ENCODE results near the gene KCNIP4.
"Not testable (repeated sequence)": the region's sequence is repeated elsewhere in the genome, so short reads cannot be mapped to it uniquely, and the experiment has no call there.

Gene KCNIP4

GRCh38 chr4:21451032-21451431, 497.5 kb downstream of the KCNIP4 start:
- no peak for DNase-seq

GRCh38 chr4:21450331-21450730, 498.2 kb downstream of the KCNIP4 start:
- DNase-seq, result no peak

GRCh38 chr4:21447301-21448054, 501.1 kb downstream of the KCNIP4 start:
- no peak for DNase-seq

GRCh38 chr4:21420166-21420565, 528.4 kb downstream of the KCNIP4 start:
- no peak for DNase-seq

- no peak for DNase-seq
Measured at GRCh38 chr4:21415728-21416127, 532.8 kb downstream of the KCNIP4 start.

GRCh38 chr4:21413807-21414370, 534.7 kb downstream of the KCNIP4 start:
- no peak for DNase-seq

- no peak for DNase-seq
Measured at GRCh38 chr4:21411086-21411485, 537.5 kb downstream of the KCNIP4 start.

- DNase-seq, result no peak
Measured at GRCh38 chr4:21410372-21410771, 538.2 kb downstream of the KCNIP4 start.

GRCh38 chr4:21387683-21388082, 560.9 kb downstream of the KCNIP4 start:
- no peak for DNase-seq

GRCh38 chr4:21386166-21386780, 562.3 kb downstream of the KCNIP4 start:
- DNase-seq, result no peak

- no peak for DNase-seq
Measured at GRCh38 chr4:21385706-21386105, 562.9 kb downstream of the KCNIP4 start.

- no peak for DNase-seq
Measured at GRCh38 chr4:21384609-21385008, 564.0 kb downstream of the KCNIP4 start.

- no peak for DNase-seq
Measured at GRCh38 chr4:21380861-21381260, 567.7 kb downstream of the KCNIP4 start.

GRCh38 chr4:21377046-21377445, 571.5 kb downstream of the KCNIP4 start:
- no peak for DNase-seq

- no peak for DNase-seq
Measured at GRCh38 chr4:21376176-21376575, 572.4 kb downstream of the KCNIP4 start.

- no peak for DNase-seq
Measured at GRCh38 chr4:21374641-21375368, 573.8 kb downstream of the KCNIP4 start.

- no peak for DNase-seq
Measured at GRCh38 chr4:21367567-21367966, 581.0 kb downstream of the KCNIP4 start.

GRCh38 chr4:21366840-21367239, 581.7 kb downstream of the KCNIP4 start:
- DNase-seq, result no peak

- DNase-seq, result no peak
Measured at GRCh38 chr4:21366312-21366711, 582.3 kb downstream of the KCNIP4 start.

- no peak for DNase-seq
Measured at GRCh38 chr4:21363701-21364100, 584.9 kb downstream of the KCNIP4 start.

- not testable (repeated sequence) for DNase-seq
Measured at GRCh38 chr4:21352354-21352753, 596.2 kb downstream of the KCNIP4 start.

- DNase-seq, result no peak
Measured at GRCh38 chr4:21347142-21347541, 601.4 kb downstream of the KCNIP4 start.

GRCh38 chr4:21327976-21328700, 620.4 kb downstream of the KCNIP4 start:
- no peak for DNase-seq
